Chondrocyte (in vitro differentiated cells): ENCODE measurements around the gene SFTPB. TPM values are rescaled to one million over a fixed set of nuclear protein-coding genes. Genes with fewer than 3 reads are reported as not detected.
A peak's percentile ranks its signal among the peaks of the same experiment; 100 is the strongest.

Source experiments
- DNase-seq: peaks from one replicate; pipeline ENCODE4 v3.0.0; 2021; ENCODE audit warnings: mixed read lengths, low spot score
- H3K27ac Mint-ChIP-seq: one replicate; pipeline ENCODE4 v1.8.0; 2021; ENCODE audit warnings: mild to moderate bottlenecking, moderate library complexity, mixed read lengths; ENCODE audit not compliant: unreplicated experiment
- H3K27me3 Mint-ChIP-seq: 2 replicates; pipeline ENCODE4 v1.8.0; 2021; ENCODE audit warnings: low read depth, mixed read lengths
- H3K36me3 Mint-ChIP-seq: 2 replicates; pipeline ENCODE4 v1.8.0; 2021; ENCODE audit warnings: low read depth, mixed read lengths
- H3K4me1 Mint-ChIP-seq: 2 replicates; pipeline ENCODE4 v1.8.0; 2021; ENCODE audit warnings: low read depth, mild to moderate bottlenecking, mixed read lengths
- H3K4me3 Mint-ChIP-seq: one replicate; pipeline ENCODE4 v1.8.0; 2021; ENCODE audit warnings: mild to moderate bottlenecking, moderate library complexity, mixed read lengths; ENCODE audit not compliant: unreplicated experiment
- H3K9me3 Mint-ChIP-seq: 2 replicates; pipeline ENCODE4 v1.8.0; 2021; ENCODE audit warnings: low read depth, mixed read lengths
- CTCF ChIP-seq: fragments of 200-600 bp; sonication (generic); IDR thresholded peaks from 2 replicates; pipeline ENCODE4 v1.5.0; 2021; ENCODE audit warnings: antibody characterized with exemption, mild to moderate bottlenecking, moderate library complexity
- total RNA-seq: library from RNA; stranded (reverse); gene quantifications from 3 replicates; pipeline ENCODE4 v1.2.1, GENCODE V29; 2021

The SFTPB gene
- total RNA-seq, 1 donor from 2014 or later, result not detected

- Mint-ChIP-seq H3K27ac (no peak overlapping the region), H3K4me1 (peaks cover 6% of the 10 kb centered on the region), H3K4me3 (no peak overlapping the region), H3K9me3 (no peaks in the 10 kb centered on the region), H3K36me3 (no peaks in the 10 kb centered on the region), H3K27me3 (peaks cover 2% of the 10 kb centered on the region)
- TF ChIP-seq CTCF, result no peak
- no peak for DNase-seq
Measured at GRCh38 chr2:85681776-85682175, 13.8 kb upstream of the SFTPB start.

GRCh38 chr2:85681372-85681763 lies 13.4 kb upstream of the SFTPB start:
- no peak for TF ChIP-seq CTCF
- no peaks in the 10 kb centered on the region for H3K36me3 Mint-ChIP-seq
- no peaks in the 10 kb centered on the region for H3K9me3 Mint-ChIP-seq
- no peak overlapping the region for H3K4me3 Mint-ChIP-seq
- no peak overlapping the region for H3K27ac Mint-ChIP-seq
- DNase-seq, result peak; percentile 47
- H3K4me1 Mint-ChIP-seq, result peaks cover 8% of the 10 kb centered on the region
- H3K27me3 Mint-ChIP-seq, result peaks cover 2% of the 10 kb centered on the region

- TF ChIP-seq CTCF, result no peak
- H3K9me3 Mint-ChIP-seq, result no peaks in the 10 kb centered on the region
- no peaks in the 10 kb centered on the region for H3K36me3 Mint-ChIP-seq
- peak; percentile 36 for DNase-seq
- H3K27me3 Mint-ChIP-seq, result peaks cover 2% of the 10 kb centered on the region
- H3K27ac Mint-ChIP-seq, result no peak overlapping the region
- peaks cover 9% of the 10 kb centered on the region for H3K4me1 Mint-ChIP-seq
- H3K4me3 Mint-ChIP-seq, result no peak overlapping the region
Measured at GRCh38 chr2:85680707-85681371, 12.8 kb upstream of the SFTPB start.

GRCh38 chr2:85678794-85679672 lies 11.0 kb upstream of the SFTPB start:
- Mint-ChIP-seq H3K4me3 (no peak overlapping the region), H3K4me1 (peaks cover 9% of the 10 kb centered on the region), H3K9me3 (no peaks in the 10 kb centered on the region), H3K27ac (no peak overlapping the region), H3K36me3 (no peaks in the 10 kb centered on the region), H3K27me3 (peaks cover 2% of the 10 kb centered on the region)
- TF ChIP-seq CTCF, result peak; percentile 98
- peak; percentile 83 for DNase-seq

- H3K36me3 Mint-ChIP-seq, result no peaks in the 10 kb centered on the region
- no peak for TF ChIP-seq CTCF
- no peak overlapping the region for H3K4me3 Mint-ChIP-seq
- peaks cover 9% of the 10 kb centered on the region for H3K4me1 Mint-ChIP-seq
- no peaks in the 10 kb centered on the region for H3K9me3 Mint-ChIP-seq
- peaks cover 2% of the 10 kb centered on the region for H3K27me3 Mint-ChIP-seq
- DNase-seq, result peak; percentile 34
- H3K27ac Mint-ChIP-seq, result no peak overlapping the region
Measured at GRCh38 chr2:85678377-85678776, 10.4 kb upstream of the SFTPB start.
